HCT116 (cell line): ENCODE results near the gene COL16A1.

Source experiments
- CEBPB ChIP-seq: IDR thresholded peaks from 2 replicates; pipeline ENCODE4 v1.6.1; 2012; ENCODE audit warnings: low read depth
- EZH2 ChIP-seq: fragments of 200-600 bp; sonication (generic); IDR thresholded peaks from 2 replicates; pipeline ENCODE4 v1.6.1; 2017; ENCODE audit warnings: antibody characterized with exemption, mixed run types
- JUND ChIP-seq: IDR thresholded peaks from 2 replicates; pipeline ENCODE4 v1.6.1; 2012
- POLR2A ChIP-seq: IDR thresholded peaks from 2 replicates; pipeline ENCODE4 v1.7.0; 2011; ENCODE audit warnings: borderline replicate concordance; ENCODE audit not compliant: insufficient read depth, insufficient read length; ENCODE audit errors: extremely low read depth
- POLR2AphosphoS5 ChIP-seq: IDR thresholded peaks from 2 replicates; pipeline ENCODE4 v1.6.1; 2011; ENCODE audit warnings: mild to moderate bottlenecking, low read depth, low read length, moderate library complexity
- RAD21 ChIP-seq: IDR thresholded peaks from 2 replicates; pipeline ENCODE4 v1.6.1; 2012; ENCODE audit warnings: low read depth, mild to moderate bottlenecking
- REST ChIP-seq: IDR thresholded peaks from 2 replicates; pipeline ENCODE4 v1.6.1; 2012; ENCODE audit warnings: low read depth
- SIN3A ChIP-seq: IDR thresholded peaks from 2 replicates; pipeline ENCODE4 v1.6.1; 2012; ENCODE audit warnings: low read depth
- SP1 ChIP-seq: IDR thresholded peaks from 2 replicates; pipeline ENCODE4 v1.6.1; 2012; ENCODE audit warnings: low read depth
- YY1 ChIP-seq: IDR thresholded peaks from 2 replicates; pipeline ENCODE4 v1.6.1; 2011; ENCODE audit warnings: low read length, low read depth, moderate library complexity, mild to moderate bottlenecking; ENCODE audit not compliant: insufficient replicate concordance; ENCODE audit errors: extremely low read depth
- ZBTB33 ChIP-seq: IDR thresholded peaks from 2 replicates; pipeline ENCODE4 v1.6.1; 2011; ENCODE audit warnings: mild to moderate bottlenecking, low read length, moderate library complexity; ENCODE audit not compliant: insufficient replicate concordance; ENCODE audit errors: extremely low read depth
- ZNF274 ChIP-seq: fragments of 200-500 bp; sonication (Bioruptor generic); IDR thresholded peaks from 2 replicates; pipeline ENCODE4 v1.6.1; 2014; ENCODE audit warnings: mild to moderate bottlenecking, low read depth, low read length, inconsistent platforms
- TF ChIP-seq, protein P1 (sequence below), 3 experiments: fragments of 200-600 bp in 1 of 3; sonication (generic) in 1 of 3; IDR thresholded peaks in 2 of 3; conservative IDR thresholded peaks in 1 of 3; 2 replicates each; pipeline ENCODE4 v1.5.1; 2012 to 2017; ENCODE audit warnings: low read depth in 2 of 3, low read length in 2 of 3, antibody characterized with exemption in 1 of 3, borderline replicate concordance in 1 of 3, control low read depth in 1 of 3, mild to moderate bottlenecking in 1 of 3, mixed read lengths in 1 of 3, mixed run types in 1 of 3, moderate library complexity in 1 of 3; ENCODE audit not compliant: insufficient read depth in 1 of 3

GRCh38 chr1:31699341-31699891 lies 4.4 kb downstream of the COL16A1 start:
- TF ChIP-seq, protein P1, sequence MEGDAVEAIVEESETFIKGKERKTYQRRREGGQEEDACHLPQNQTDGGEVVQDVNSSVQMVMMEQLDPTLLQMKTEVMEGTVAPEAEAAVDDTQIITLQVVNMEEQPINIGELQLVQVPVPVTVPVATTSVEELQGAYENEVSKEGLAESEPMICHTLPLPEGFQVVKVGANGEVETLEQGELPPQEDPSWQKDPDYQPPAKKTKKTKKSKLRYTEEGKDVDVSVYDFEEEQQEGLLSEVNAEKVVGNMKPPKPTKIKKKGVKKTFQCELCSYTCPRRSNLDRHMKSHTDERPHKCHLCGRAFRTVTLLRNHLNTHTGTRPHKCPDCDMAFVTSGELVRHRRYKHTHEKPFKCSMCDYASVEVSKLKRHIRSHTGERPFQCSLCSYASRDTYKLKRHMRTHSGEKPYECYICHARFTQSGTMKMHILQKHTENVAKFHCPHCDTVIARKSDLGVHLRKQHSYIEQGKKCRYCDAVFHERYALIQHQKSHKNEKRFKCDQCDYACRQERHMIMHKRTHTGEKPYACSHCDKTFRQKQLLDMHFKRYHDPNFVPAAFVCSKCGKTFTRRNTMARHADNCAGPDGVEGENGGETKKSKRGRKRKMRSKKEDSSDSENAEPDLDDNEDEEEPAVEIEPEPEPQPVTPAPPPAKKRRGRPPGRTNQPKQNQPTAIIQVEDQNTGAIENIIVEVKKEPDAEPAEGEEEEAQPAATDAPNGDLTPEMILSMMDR (IDR thresholded peaks at IDR 0.05 in 2 of 3, conservative IDR thresholded peaks at IDR 0.05 in 1 of 3; ENCODE audit: borderline replicate concordance in 1 of 3, insufficient read depth in 1 of 3, low read depth in 2 of 3, low read length in 2 of 3), result no peak
- no peak for TF ChIP-seq POLR2A
- TF ChIP-seq SIN3A, result no peak
- TF ChIP-seq POLR2AphosphoS5, result no peak
- no peak for TF ChIP-seq SP1
- no peak for TF ChIP-seq ZNF274
- TF ChIP-seq RAD21, result no peak
- no peak for TF ChIP-seq CEBPB
- TF ChIP-seq YY1, result no peak
- no peak for TF ChIP-seq EZH2
- TF ChIP-seq REST, result no peak
- no peak for TF ChIP-seq JUND
- TF ChIP-seq ZBTB33, result no peak
